GDM1 (cell line): Measurements from ENCODE around the gene PITPNC1.
A peak's percentile ranks its signal among the peaks of the same experiment; 100 is the strongest.
"Not testable (repeated sequence)": the region's sequence is repeated elsewhere in the genome, so short reads cannot be mapped to it uniquely, and the experiment has no call there.

Experiments
- DNase-seq: peaks from one replicate; lab custom pipeline; 2025; lab: John Stamatoyannopoulos, UW

Gene PITPNC1

DNA sequence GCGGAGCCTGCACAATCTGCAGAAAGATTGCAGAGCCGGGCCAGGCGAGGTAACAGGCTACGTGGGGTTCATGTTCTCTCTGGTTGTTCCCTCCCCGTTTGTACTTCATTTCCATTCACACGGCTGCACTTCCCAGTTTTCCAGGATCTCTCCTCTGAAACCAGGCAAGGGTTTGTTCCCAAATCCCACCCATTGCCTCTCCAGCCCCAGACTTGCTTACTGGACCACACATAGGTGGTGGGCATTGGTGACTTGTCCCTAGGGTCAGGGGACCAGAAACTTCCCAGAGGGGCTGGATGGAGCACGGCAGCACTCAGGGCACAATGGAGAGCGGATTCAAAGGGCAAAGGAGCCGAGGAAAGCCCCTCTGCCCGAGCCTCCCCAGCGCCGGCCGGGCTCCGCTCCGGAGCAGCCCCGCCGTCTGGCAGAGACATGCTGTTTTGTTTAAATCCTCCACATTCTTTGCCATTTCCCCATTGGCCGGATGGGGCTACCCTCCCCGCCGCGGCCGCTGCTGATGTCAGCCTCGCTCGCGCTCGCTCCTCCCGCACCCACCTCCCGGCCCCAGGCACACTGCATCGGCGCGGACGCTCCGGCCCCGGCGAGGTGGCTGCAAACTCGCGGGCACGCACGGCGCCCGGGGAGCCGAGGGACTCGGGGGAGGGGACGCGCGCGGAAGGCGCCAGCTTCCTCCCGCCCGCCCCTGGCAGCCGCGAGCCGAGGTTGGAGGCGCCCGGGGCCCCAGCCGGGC, at the start of gene PITPNC1:
Gene PITPNC1, plus strand, starts transcription at position 545 of the 751 bp plus-strand sequence.
- peak; percentile 78 for DNase-seq

- no peak for DNase-seq
Measured at GRCh38 chr17:67328026-67328425, 49.1 kb upstream of the PITPNC1 start.

GRCh38 chr17:67331381-67332161, 45.5 kb upstream of the PITPNC1 start:
- not testable (repeated sequence) for DNase-seq

DNA sequence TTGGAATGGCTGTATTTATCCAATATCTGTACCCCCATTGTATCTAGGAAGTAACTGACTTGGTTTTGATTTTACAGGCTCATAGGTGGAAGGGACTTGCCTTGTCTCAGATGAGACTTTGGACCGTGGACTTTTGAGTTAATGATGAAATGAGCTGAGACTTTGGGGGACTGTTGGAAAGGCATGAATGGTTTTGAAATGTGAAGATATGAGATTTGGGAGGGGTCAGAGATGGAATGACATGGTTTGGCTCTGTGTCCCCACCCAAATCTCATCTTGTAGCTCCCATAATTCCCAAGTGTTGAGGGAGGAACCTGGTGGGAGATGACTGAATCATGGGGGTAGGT, 44.9 kb upstream of the PITPNC1 start:
- not testable (repeated sequence) for DNase-seq

- no peak for DNase-seq
Measured at GRCh38 chr17:67335245-67335835, 41.7 kb upstream of the PITPNC1 start.

DNA sequence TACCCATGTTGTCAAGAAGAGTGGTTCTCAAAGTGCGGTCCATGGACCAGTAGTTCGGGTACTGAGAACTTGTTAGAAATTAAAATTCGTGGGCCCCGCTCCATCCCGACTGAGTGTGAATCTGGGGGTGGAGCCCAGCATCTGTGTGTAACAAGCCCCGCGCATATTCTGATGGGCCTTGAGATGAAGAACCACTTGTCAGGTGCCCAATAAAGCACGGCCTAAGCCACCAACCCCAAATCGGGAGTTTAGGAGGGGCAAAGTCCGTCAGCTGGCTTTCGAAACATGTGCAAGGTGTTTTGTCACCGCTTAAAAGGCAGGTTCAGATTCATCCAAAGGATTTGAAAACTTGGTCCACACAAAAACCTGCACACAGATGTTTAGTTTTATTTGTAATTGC, 40.2 kb upstream of the PITPNC1 start:
- no peak for DNase-seq

GRCh38 chr17:67338353-67338752, 38.7 kb upstream of the PITPNC1 start:
- not testable (repeated sequence) for DNase-seq

- DNase-seq: no peak
Measured at GRCh38 chr17:67343237-67343636, 33.8 kb upstream of the PITPNC1 start.

- no peak for DNase-seq
Measured at GRCh38 chr17:67347826-67348225, 29.3 kb upstream of the PITPNC1 start.

DNA sequence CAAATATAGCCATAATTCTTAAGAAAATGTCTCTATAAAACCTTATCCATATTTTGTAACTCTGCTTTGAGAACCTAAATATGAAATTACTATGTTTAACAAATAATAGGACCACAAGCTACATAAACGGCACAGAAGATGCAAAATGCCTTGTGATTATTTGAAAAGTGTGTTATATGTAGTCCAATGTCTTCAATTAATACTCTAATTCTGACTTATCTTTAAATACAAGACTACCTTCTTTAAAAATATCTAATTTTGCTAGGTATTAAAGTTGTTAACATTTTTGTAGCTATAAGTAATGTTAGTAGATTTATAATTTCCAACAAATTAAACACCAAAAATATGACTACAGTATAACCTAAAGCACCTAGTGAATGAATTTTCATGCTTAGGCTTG, 27.7 kb upstream of the PITPNC1 start:
- DNase-seq: no peak

- DNase-seq: no peak
Measured at GRCh38 chr17:67353161-67353560, 23.9 kb upstream of the PITPNC1 start.

GRCh38 chr17:67353929-67354574, 23.0 kb upstream of the PITPNC1 start:
- DNase-seq: no peak

GRCh38 chr17:67358612-67359011, 18.5 kb upstream of the PITPNC1 start:
- no peak for DNase-seq

DNA sequence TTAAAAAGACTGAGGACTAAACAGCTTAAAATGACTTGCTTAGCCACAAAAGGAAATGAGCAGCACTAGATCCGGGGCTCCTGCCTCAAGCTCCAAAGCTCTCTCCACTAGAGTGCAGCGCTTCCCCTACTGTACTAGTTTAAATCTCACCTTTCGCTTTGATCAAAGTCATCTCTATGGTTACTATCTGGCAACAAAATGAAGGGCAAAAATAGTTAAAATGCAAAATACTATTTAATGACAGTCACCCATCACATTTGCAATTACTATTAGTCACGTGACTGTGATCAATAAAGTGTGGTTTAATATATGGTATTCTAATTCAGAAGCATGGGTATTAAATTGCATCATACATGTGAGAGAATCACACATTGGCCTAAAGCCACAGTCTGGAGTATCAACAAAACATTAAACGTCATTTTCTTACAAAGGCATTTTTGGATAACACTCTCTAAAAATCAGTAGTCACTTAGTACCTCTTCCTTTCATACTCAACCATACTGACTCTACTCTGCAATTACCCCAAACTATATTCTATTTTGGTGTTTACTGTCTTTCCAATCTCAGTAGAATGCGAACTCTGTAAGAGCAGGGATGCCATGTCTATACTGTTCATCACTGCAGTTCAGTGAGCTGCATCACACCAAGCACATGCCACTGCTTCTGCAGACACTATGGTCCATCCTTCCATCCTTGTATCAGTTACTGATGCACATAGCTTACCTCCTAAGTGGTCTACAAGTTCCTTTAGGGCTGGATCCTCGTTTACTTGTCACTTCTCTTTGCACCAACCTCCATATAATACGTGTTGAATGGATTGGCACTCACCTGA, 16.9 kb upstream of the PITPNC1 start:
- no peak for DNase-seq

DNA sequence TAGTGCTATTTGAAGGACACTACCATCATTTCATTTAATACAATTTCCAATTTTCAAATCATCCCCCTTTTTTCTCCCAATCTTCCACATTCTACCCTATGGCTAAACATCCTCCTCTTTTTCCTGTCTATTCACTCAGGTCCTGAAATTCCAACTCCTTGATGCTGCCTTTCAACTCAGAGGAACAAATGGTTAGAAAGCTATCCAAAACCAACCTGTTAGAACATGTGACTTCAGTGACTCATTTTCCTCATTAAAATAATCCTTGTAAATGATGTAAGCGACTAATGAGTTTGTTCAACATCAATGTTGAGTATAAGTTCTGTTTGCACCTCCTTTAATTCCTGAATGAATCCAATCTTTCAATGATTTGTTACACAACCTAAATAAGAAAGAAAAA, 16.2 kb upstream of the PITPNC1 start:
- no peak for DNase-seq

- DNase-seq: no peak
Measured at GRCh38 chr17:67362173-67362572, 14.9 kb upstream of the PITPNC1 start.

DNA sequence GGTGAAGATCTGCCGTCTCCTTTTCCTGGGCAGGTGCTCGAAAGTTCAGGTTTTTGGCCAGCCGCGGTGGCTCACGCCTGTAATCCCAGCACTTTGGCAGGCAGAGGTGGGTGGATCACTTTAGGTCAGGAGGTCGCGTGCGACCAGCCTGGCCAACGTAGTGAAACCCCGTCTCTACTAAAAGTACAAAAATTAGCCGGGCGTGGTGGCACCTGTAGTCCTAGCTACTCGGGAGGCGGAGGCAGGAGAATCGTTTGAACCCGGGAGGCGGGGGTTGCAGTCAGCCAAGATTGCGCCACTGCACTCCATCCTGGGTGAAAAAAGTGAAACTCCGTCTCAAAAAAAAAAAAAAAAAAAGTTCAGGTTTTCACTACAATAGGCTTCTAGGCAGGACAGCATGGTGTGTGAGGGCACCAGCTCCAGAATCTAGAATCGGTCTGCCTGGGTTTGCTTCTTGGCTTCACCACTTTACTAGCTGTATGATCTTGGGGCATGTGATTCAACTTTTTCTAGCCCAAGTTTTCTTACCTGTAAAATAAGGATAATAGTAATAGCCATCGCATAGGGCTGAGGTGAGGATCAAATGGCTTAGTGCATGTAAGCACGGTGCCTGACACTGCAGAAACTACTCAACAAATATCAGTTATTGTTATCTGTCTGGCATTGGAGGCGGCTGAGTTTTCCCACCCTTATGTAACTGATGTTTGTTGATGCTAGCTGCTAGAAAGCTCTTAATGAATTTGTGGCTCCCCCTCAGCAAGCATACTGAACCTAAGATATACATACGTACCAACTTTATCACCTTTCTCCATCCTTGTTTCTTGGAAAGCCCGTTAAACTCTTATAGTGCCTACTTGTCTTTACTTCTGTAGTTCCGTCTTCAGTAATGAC, 12.0 kb upstream of the PITPNC1 start:
- no peak for DNase-seq

GRCh38 chr17:67365738-67366192, 11.3 kb upstream of the PITPNC1 start:
- DNase-seq: no peak

DNA sequence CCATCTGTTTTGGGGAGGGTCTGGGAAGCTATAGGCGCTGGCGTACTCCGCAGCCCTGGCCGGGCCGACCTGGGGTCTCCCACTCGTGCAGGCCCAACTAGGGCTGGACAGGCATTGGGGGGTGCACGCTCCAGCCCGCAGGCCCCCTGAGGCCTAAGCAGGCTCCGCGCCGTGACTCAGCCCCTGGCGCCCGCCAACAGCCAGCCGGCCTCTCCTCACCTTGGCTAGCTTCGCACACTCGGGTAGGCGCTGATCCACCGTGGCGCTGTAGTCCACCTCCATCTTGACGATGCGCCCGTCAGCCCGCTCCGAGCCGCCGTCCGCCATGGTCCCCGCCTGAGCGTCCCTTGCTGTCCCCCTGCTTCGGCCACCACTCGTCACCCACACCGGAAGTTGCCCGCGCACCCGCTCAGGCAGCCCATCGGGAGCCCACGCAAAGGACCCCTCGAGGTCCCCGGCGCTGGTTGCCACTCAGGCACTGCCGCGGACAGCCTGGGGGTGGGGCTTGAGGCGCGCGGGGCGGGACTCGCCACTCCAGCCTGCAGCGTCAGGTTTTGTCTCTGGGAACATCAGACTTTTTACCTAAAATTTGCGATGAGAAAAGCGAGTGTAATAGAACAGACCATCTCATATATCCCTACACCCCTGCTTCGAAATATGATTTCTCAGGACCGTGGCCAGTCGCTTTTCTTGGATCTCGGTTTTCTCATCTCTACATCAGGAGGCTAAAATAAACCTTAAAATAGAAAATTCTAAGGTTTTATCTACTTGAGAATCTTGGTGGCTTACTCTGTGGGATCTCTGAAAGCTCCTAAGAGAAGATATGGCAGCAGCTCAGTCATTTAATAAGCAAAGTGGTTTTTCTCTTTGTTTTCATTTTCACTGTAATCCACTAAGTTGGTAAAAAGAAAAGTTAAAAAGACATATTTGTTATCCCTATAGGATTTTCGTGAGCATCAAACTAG, 10.6 kb upstream of the PITPNC1 start, which contains the start of gene PSMD12:
Gene PSMD12, minus strand, starts transcription at position 385 of the 965 bp plus-strand sequence. Its CDS starts 58 bp downstream, at position 327.
- peak; percentile 89 for DNase-seq
